HepG2 (cell line): ENCODE data around the gene DHX34. TPM values are rescaled to one million over a fixed set of nuclear protein-coding genes. Genes with fewer than 3 reads are reported as not detected.
A peak's percentile ranks its signal among the peaks of the same experiment; 100 is the strongest.

ENCODE experiments used
- MNT ChIP-seq: fragments of 450-650 bp; IDR thresholded peaks from 2 replicates; pipeline ENCODE4 v1.6.1; 2016
- THAP8 ChIP-seq: sonication (generic); formaldehyde crosslinking; IDR thresholded peaks from 2 replicates; pipeline ENCODE4 v1.5.1; 2020; ENCODE audit warnings: missing genetic modification reagents, mild to moderate bottlenecking, borderline replicate concordance
- ZBTB4 ChIP-seq: sonication (generic); formaldehyde crosslinking; IDR thresholded peaks from 2 replicates; pipeline ENCODE4 v1.4.0; 2020; ENCODE audit warnings: missing genetic modification reagents, mild to moderate bottlenecking, borderline replicate concordance
- polyA plus RNA-seq, 8 experiments: library from polyadenylated mRNA; depleted of rRNA in 3 of 8; stranded (reverse) in 7 of 8; unstranded in 1 of 8; fragments of >200 nt; fragmentation: Illumina TruSeq in 4 of 8; extraction: Trizol in 4 of 8; gene quantifications; 2 replicates each; pipeline versions ENCODE4 v1.2.1 to v1.2.3, GENCODE V29; 2011 to 2016; ENCODE audit warnings: low read depth in 4 of 8, missing spikeins in 1 of 8, mixed read lengths in 1 of 8; ENCODE audit not compliant: insufficient read depth in 1 of 8
- total RNA-seq, 5 experiments: library from RNA; depleted of rRNA; stranded (reverse); fragments of >200 nt; fragmentation: Illumina TruSeq; extraction: Trizol; gene quantifications; 2 replicates each; pipeline ENCODE4 v1.2.3, GENCODE V29; 2016; ENCODE audit warnings: low read depth in 1 of 5

Gene DHX34
- total and polyA plus RNA-seq, 2 of the 13 experiments (the other 11 are each of a cell fraction or from before 2014, with no cell fraction given) = 9.2 to 12.0 TPM

- no peak for TF ChIP-seq ZBTB4 (CRISPR knock-in tag)
- peak; percentile 39; the same call in 1 of the 2 replicates for TF ChIP-seq MNT
- TF ChIP-seq THAP8 (CRISPR knock-in tag) = no peak
Observed at GRCh38 chr19:47389150-47389556, 40.0 kb downstream of the DHX34 start (continued).
